Stimulated activated naive CD4-positive, alpha-beta T cell treated with Interleukin-2 at 50 U/mL for 16 hours (primary cell): Measurements from ENCODE around the gene TTLL11.
"Not testable (repeated sequence)": the region's sequence is repeated elsewhere in the genome, so short reads cannot be mapped to it uniquely, and the experiment has no call there.

ENCODE experiments used
- DNase-seq: peaks from one replicate; lab custom pipeline; 2025; lab: John Stamatoyannopoulos, UW

TTLL11 gene

GRCh38 chr9:122125158-122125508 is 32.0 kb upstream of the TTLL11 start:
- peak; percentile 62 for DNase-seq

- no peak for DNase-seq
Measured at GRCh38 chr9:122124528-122124927, 31.4 kb upstream of the TTLL11 start.

GRCh38 chr9:122124048-122124447 is 30.9 kb upstream of the TTLL11 start:
- no peak for DNase-seq

- DNase-seq: peak; percentile 56
Measured at GRCh38 chr9:122122903-122123632, 30.0 kb upstream of the TTLL11 start.

GRCh38 chr9:122122468-122122867 is 29.4 kb upstream of the TTLL11 start:
- DNase-seq: no peak

GRCh38 chr9:122121931-122122330 is 28.8 kb upstream of the TTLL11 start:
- no peak for DNase-seq

GRCh38 chr9:122121391-122121790 is 28.3 kb upstream of the TTLL11 start:
- DNase-seq: no peak

- DNase-seq: no peak
Measured at GRCh38 chr9:122120316-122121071, 27.4 kb upstream of the TTLL11 start.

GRCh38 chr9:122119721-122120120 is 26.6 kb upstream of the TTLL11 start:
- no peak for DNase-seq

GRCh38 chr9:122119166-122119521 is 26.0 kb upstream of the TTLL11 start:
- DNase-seq: no peak

GRCh38 chr9:122118343-122119165 is 25.4 kb upstream of the TTLL11 start:
- no peak for DNase-seq

- DNase-seq: not testable (repeated sequence)
Measured at GRCh38 chr9:122117241-122117640, 24.1 kb upstream of the TTLL11 start.

GRCh38 chr9:122116448-122117173 is 23.5 kb upstream of the TTLL11 start:
- no peak for DNase-seq

- no peak for DNase-seq
Measured at GRCh38 chr9:122116040-122116439, 22.9 kb upstream of the TTLL11 start.

GRCh38 chr9:122115176-122116035 is 22.3 kb upstream of the TTLL11 start:
- DNase-seq: no peak

- no peak for DNase-seq
Measured at GRCh38 chr9:122113574-122113973, 20.5 kb upstream of the TTLL11 start.

- no peak for DNase-seq
Measured at GRCh38 chr9:122112238-122112637, 19.1 kb upstream of the TTLL11 start.

- DNase-seq: no peak
Measured at GRCh38 chr9:122111413-122112085, 18.4 kb upstream of the TTLL11 start.

GRCh38 chr9:122110100-122110833 is 17.2 kb upstream of the TTLL11 start:
- no peak for DNase-seq
